ENCODE measurements around the gene PCMT1. TPM values are rescaled to one million over a fixed set of nuclear protein-coding genes. Genes with fewer than 3 reads are reported as not detected.
"Not testable (repeated sequence)": the region's sequence is repeated elsewhere in the genome, so short reads cannot be mapped to it uniquely, and the experiment has no call there.

Gene PCMT1
- total RNA-seq, 1 donor from 2014 or later = 102 TPM

GRCh38 chr6:149750136-149750609 is 632 bp downstream of the PCMT1 start:
- peak; percentile 34 to 80 for DNase-seq (ENCODE audit: low read depth in 2 of 2)

- DNase-seq (ENCODE audit: low read depth in 2 of 2) = no peak
Observed at GRCh38 chr6:149751239-149751638, 1.7 kb downstream of the PCMT1 start.

- DNase-seq (ENCODE audit: low read depth in 2 of 2) = not testable (repeated sequence)
Observed at GRCh38 chr6:149751920-149752319, 2.4 kb downstream of the PCMT1 start.

GRCh38 chr6:149752600-149753373 is 3.2 kb downstream of the PCMT1 start:
- DNase-seq (ENCODE audit: low read depth in 2 of 2) = no peak

GRCh38 chr6:149753374-149753637 is 3.8 kb downstream of the PCMT1 start:
- not testable (repeated sequence) for DNase-seq (ENCODE audit: low read depth in 2 of 2)

- peak in 1 of 2 donors; percentile 20 for DNase-seq (ENCODE audit: low read depth in 2 of 2)
Observed at GRCh38 chr6:149754548-149754947, 5.0 kb downstream of the PCMT1 start.

GRCh38 chr6:149755300-149756260 is 6.0 kb downstream of the PCMT1 start:
- no peak for DNase-seq (ENCODE audit: low read depth in 2 of 2)

GRCh38 chr6:149756261-149756636 is 6.7 kb downstream of the PCMT1 start:
- DNase-seq (ENCODE audit: low read depth in 2 of 2) = no peak

- DNase-seq (ENCODE audit: low read depth in 2 of 2) = no peak
Observed at GRCh38 chr6:149761438-149761837, 11.9 kb downstream of the PCMT1 start.

- no peak for DNase-seq (ENCODE audit: low read depth in 2 of 2)
Observed at GRCh38 chr6:149763866-149764265, 14.3 kb downstream of the PCMT1 start.

- DNase-seq (ENCODE audit: low read depth in 2 of 2) = peak; percentile 86 to 91
Observed at GRCh38 chr6:149766156-149766769, 16.7 kb downstream of the PCMT1 start.

GRCh38 chr6:149769676-149770075 is 20.1 kb downstream of the PCMT1 start:
- no peak for DNase-seq (ENCODE audit: low read depth in 2 of 2)

- DNase-seq (ENCODE audit: low read depth in 2 of 2) = no peak
Observed at GRCh38 chr6:149771185-149771584, 21.6 kb downstream of the PCMT1 start.

GRCh38 chr6:149771925-149772324 is 22.4 kb downstream of the PCMT1 start:
- DNase-seq (ENCODE audit: low read depth in 2 of 2) = no peak

- DNase-seq (ENCODE audit: low read depth in 2 of 2) = no peak
Observed at GRCh38 chr6:149777624-149778023, 28.1 kb downstream of the PCMT1 start.

GRCh38 chr6:149779644-149779963 is 30.1 kb downstream of the PCMT1 start:
- no peak for DNase-seq (ENCODE audit: low read depth in 2 of 2)

GRCh38 chr6:149781715-149782114 is 32.2 kb downstream of the PCMT1 start:
- no peak for DNase-seq (ENCODE audit: low read depth in 2 of 2)

- DNase-seq (ENCODE audit: low read depth in 2 of 2) = no peak
Observed at GRCh38 chr6:149782337-149782736, 32.8 kb downstream of the PCMT1 start.

GRCh38 chr6:149783551-149783950 is 34.0 kb downstream of the PCMT1 start:
- DNase-seq (ENCODE audit: low read depth in 2 of 2) = no peak

- no peak for DNase-seq (ENCODE audit: low read depth in 2 of 2)
Observed at GRCh38 chr6:149806127-149806526, 56.6 kb downstream of the PCMT1 start.

- no peak for DNase-seq (ENCODE audit: low read depth in 2 of 2)
Observed at GRCh38 chr6:149809798-149810197, 60.3 kb downstream of the PCMT1 start.

- DNase-seq (ENCODE audit: low read depth in 2 of 2) = no peak
Observed at GRCh38 chr6:149813351-149813750, 63.8 kb downstream of the PCMT1 start.
